Pancreas (tissue), 10 donors: Measurements from ENCODE around the gene WWTR1. TPM values are rescaled to one million over a fixed set of nuclear protein-coding genes. Genes with fewer than 3 reads are reported as not detected.

Experiments used
- ATAC-seq, 4 donors: fragments of 200-7000 bp; cut with Tn5 transposase; one replicate each; pipeline versions ENCODE4 v1.8.0 to v1.9.1; 2020; ENCODE audit warnings: mild to moderate bottlenecking in 4 of 4, moderate library complexity in 4 of 4
- DNase-seq, 6 donors: peaks; one replicate each; pipeline ENCODE4 v3.0.0-alpha.2; 2020
- FAIRE-seq: peaks from 2 replicates; lab custom pipeline; 2012; peaks lifted over from hg19 to GRCh38; lab: Jason Lieb, UNC
- H3K27ac ChIP-seq, 4 donors: fragments of 200-600 bp; sonication (generic); 1 replicate in 3 of 4; 2 replicates in 1 of 4; pipeline versions ENCODE4 v1.5.0 to v1.8.0; 2020
- H3K27me3 ChIP-seq, 4 donors: fragments of 200-600 bp; one replicate each; pipeline ENCODE4 v1.8.0; 2021
- H3K36me3 ChIP-seq, 3 donors: fragments of 200-600 bp; sonication (generic) in 1 of 3; one replicate each; pipeline versions ENCODE4 v1.5.0 to v1.8.0; 2020 to 2021
- H3K4me1 ChIP-seq, 3 donors: fragments of 200-600 bp; one replicate each; pipeline ENCODE4 v1.8.0; 2021
- H3K4me3 ChIP-seq, 4 donors: fragments of 200-600 bp; sonication (generic) in 2 of 4; one replicate each; pipeline versions ENCODE4 v1.5.0 to v1.8.0; 2020 to 2021
- H3K9me3 ChIP-seq, 4 donors: fragments of 200-600 bp; one replicate each; pipeline ENCODE4 v1.8.0; 2021
- WGBS, 2 donors: extraction: QIAGEN DNeasy Blood & Tissue Kit; methylation state at CpG; one replicate each; pipeline ENCODE4 v1.1.7; 2013; 5-methylcytosine and 5-hydroxymethylcytosine counted together
- intact Hi-C, 3 donors: fragments of 100-400 bp; cut with DNase I; formaldehyde crosslinking; loops; one replicate each; pipeline versions ENCODE4 v1.11.1 to v1.14.2; 2022
- polyA plus RNA-seq, 2 donors: library from polyadenylated mRNA; stranded (reverse); fragments of 200-250 nt; gene quantifications; one replicate each; pipeline ENCODE4 v1.2.3, GENCODE V29; 2013
- total RNA-seq, 6 donors: library from RNA; stranded (reverse); fragmentation: NEBNext Ultra II Directional in 4 of 6; extraction: Animal tissue kit (Norgen Biotek cat#: 25700) in 4 of 6; gene quantifications; one replicate each; pipeline versions ENCODE4 v1.2.1 to v1.2.4, GENCODE V29; 2021 to 2023
- TF ChIP-seq, protein P1 (sequence below), 4 donors: fragments of 200-600 bp; sonication (generic) in 3 of 4; IDR thresholded peaks; one replicate each; pipeline versions ENCODE4 v1.5.0 to v1.8.0; 2021; ENCODE audit warnings: antibody characterized with exemption in 4 of 4
- donor health status: healthy with polysubstance abuse.
- donor health status: DM: no; HTN: no; CAD: no; lungs with moderate emphysema.
- donor health status: DM: no; HTN: no; CAD: no.
- donor health status: control.
- donor health status: control.
- donor health status: Bipolar disorder and iron deficiency.
- donor health status: DM: yes; HTN: yes; CAD: no.
- donor health status: DM: no; HTN: no; CAD: no.
- donor health status: DM: no; HTN: no; CAD: no.
- donor health status: DM: yes; HTN: yes; CAD: no.

The WWTR1 gene
- total and polyA plus RNA-seq, 8 donors, result 18.9 to 47.0 (median 23.7) TPM

- no peak for FAIRE-seq
- H3K27ac ChIP-seq, result no peak overlapping the region
- intact Hi-C loops, result no loop called here
- H3K4me3 ChIP-seq, result no peak overlapping the region
- no peaks in the 10 kb centered on the region for H3K27me3 ChIP-seq
- no peaks in the 10 kb centered on the region for H3K9me3 ChIP-seq
- H3K36me3 ChIP-seq, result no peaks in the 10 kb centered on the region
- ATAC-seq, result no peak
- TF ChIP-seq, protein P1, sequence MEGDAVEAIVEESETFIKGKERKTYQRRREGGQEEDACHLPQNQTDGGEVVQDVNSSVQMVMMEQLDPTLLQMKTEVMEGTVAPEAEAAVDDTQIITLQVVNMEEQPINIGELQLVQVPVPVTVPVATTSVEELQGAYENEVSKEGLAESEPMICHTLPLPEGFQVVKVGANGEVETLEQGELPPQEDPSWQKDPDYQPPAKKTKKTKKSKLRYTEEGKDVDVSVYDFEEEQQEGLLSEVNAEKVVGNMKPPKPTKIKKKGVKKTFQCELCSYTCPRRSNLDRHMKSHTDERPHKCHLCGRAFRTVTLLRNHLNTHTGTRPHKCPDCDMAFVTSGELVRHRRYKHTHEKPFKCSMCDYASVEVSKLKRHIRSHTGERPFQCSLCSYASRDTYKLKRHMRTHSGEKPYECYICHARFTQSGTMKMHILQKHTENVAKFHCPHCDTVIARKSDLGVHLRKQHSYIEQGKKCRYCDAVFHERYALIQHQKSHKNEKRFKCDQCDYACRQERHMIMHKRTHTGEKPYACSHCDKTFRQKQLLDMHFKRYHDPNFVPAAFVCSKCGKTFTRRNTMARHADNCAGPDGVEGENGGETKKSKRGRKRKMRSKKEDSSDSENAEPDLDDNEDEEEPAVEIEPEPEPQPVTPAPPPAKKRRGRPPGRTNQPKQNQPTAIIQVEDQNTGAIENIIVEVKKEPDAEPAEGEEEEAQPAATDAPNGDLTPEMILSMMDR (IDR thresholded peaks at IDR 0.05), result no peak
- H3K4me1 ChIP-seq, result peaks cover 0 to 14% (median 9%) of the 10 kb centered on the region in 3 donors
- 73 to 81% methylated on average over 4 of the region's 4 CpGs for WGBS, 2 donors
- DNase-seq, result no peak
Measured at GRCh38 chr3:149646181-149646766, 11.6 kb downstream of the WWTR1 start.

- H3K27ac ChIP-seq, result peak overlapping the region in 2 of 4 donors; percentile 40 to 48
- TF ChIP-seq, protein P1 (IDR thresholded peaks at IDR 0.05), result no peak
- no peak for FAIRE-seq
- H3K36me3 ChIP-seq, result no peaks in the 10 kb centered on the region
- H3K4me3 ChIP-seq, result no peak overlapping the region
- 72 to 75% methylated on average over 3 of the region's 3 CpGs for WGBS, 2 donors
- no peak for ATAC-seq
- no peaks in the 10 kb centered on the region for H3K9me3 ChIP-seq
- H3K27me3 ChIP-seq, result no peaks in the 10 kb centered on the region
- H3K4me1 ChIP-seq, result peaks cover 4 to 14% (median 9%) of the 10 kb centered on the region in 3 donors
- no peak for DNase-seq
- intact Hi-C loops, result no loop called here
Measured at GRCh38 chr3:149643963-149644362, 13.9 kb downstream of the WWTR1 start.

DNA sequence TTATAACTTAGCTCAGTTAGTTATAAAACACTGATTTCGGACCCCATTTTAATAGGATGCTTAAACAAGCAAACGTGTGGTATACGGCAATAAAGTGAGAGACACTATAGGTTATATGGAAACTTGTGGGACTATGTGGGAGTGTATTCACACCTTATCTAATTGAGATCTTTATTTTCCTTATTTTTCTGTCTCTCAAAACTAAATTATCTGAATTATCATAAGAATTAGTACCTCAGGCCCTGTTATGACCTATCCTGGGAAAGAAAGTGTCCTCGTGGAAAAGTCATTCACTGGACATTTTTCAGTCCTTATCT, 14.4 kb downstream of the WWTR1 start:
- TF ChIP-seq, protein P1 (IDR thresholded peaks at IDR 0.05), result no peak
- peak overlapping the region in 2 of 4 donors; percentile 40 to 48 for H3K27ac ChIP-seq
- H3K36me3 ChIP-seq, result no peaks in the 10 kb centered on the region
- no peak overlapping the region for H3K4me3 ChIP-seq
- H3K4me1 ChIP-seq, result peaks cover 4 to 14% (median 9%) of the 10 kb centered on the region in 3 donors
- no peaks in the 10 kb centered on the region for H3K9me3 ChIP-seq
- WGBS, 2 donors, result 47 to 62% methylated on average over 4 of the region's 4 CpGs
- DNase-seq, result no peak
- intact Hi-C loops, result no loop called here
- H3K27me3 ChIP-seq, result no peaks in the 10 kb centered on the region
- no peak for FAIRE-seq
- ATAC-seq, result no peak

GRCh38 chr3:149640976-149641728, 16.7 kb downstream of the WWTR1 start:
- Histone ChIP-seq H3K27me3 (no peaks in the 10 kb centered on the region), H3K4me3 (no peak overlapping the region), H3K9me3 (no peaks in the 10 kb centered on the region), H3K27ac (peak overlapping the region in 2 of 4 donors; percentile 48 to 62), H3K4me1 (peaks cover 4 to 14% (median 9%) of the 10 kb centered on the region in 3 donors), H3K36me3 (no peaks in the 10 kb centered on the region)
- TF ChIP-seq, protein P1 (IDR thresholded peaks at IDR 0.05), result no peak
- FAIRE-seq (no peak), DNase-seq (no peak), ATAC-seq (peak; percentile 43 to 76 (median 66))
- WGBS, 2 donors, result 67 to 68% methylated on average over 7 of the region's 7 CpGs
- intact Hi-C loops, result no loop called here

DNA sequence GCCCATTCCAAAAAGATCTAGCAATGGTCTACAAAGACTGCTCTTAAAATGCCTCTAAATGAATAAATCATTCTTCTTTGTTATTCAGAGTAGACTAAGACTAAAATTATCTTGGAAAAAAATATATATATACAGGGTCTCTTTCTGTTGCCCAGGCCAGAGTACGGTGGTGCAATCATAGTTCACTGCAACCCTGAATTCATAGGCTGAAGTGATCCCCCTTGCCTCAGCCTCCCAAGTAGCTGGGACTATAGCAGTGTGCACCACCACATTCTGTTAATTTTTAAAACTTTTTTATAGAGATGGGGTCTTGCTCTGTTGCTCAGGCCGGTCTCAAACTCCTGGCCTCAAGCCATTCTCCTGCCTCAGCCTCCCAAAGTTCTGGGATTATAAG, 18.7 kb downstream of the WWTR1 start:
- intact Hi-C loops, result no loop called here
- no peaks in the 10 kb centered on the region for H3K36me3 ChIP-seq
- ATAC-seq, result no peak

More for the DNA sequence above, 18.7 kb downstream of the WWTR1 start:
- Histone ChIP-seq H3K9me3 (no peaks in the 10 kb centered on the region), H3K4me1 (peaks cover 4 to 14% (median 9%) of the 10 kb centered on the region in 3 donors), H3K27me3 (no peaks in the 10 kb centered on the region), H3K27ac (peak overlapping the region in 2 of 4 donors; percentile 47 to 48), H3K4me3 (no peak overlapping the region)
- WGBS, 2 donors, result 90 to 94% methylated on average over 2 of the region's 2 CpGs
- TF ChIP-seq, protein P1 (IDR thresholded peaks at IDR 0.05), result no peak
- FAIRE-seq, result no peak
- DNase-seq, result no peak
